Duodenal mucosa (tissue), 2 donors: ENCODE results near the gene TSEN54.

Source experiments
- H3K27ac ChIP-seq: one replicate; pipeline ENCODE4 v1.7.0; 2013; ENCODE audit warnings: low read depth, low read length
- H3K27me3 ChIP-seq, 2 donors: one replicate each; pipeline ENCODE4 v1.7.0; 2013; ENCODE audit warnings: low read length in 2 of 2, control low read depth in 1 of 2; ENCODE audit not compliant: insufficient read depth in 2 of 2, control insufficient read depth in 1 of 2
- H3K36me3 ChIP-seq, 2 donors: one replicate each; pipeline ENCODE4 v1.7.0; 2013; ENCODE audit warnings: low read length in 2 of 2, control low read depth in 1 of 2; ENCODE audit not compliant: insufficient read depth in 2 of 2, control insufficient read depth in 1 of 2
- H3K4me1 ChIP-seq, 2 donors: one replicate each; pipeline ENCODE4 v1.7.0; 2013; ENCODE audit warnings: low read length in 2 of 2, control low read depth in 1 of 2; ENCODE audit not compliant: insufficient read depth in 2 of 2, control insufficient read depth in 1 of 2
- H3K4me3 ChIP-seq, 2 donors: one replicate each; pipeline ENCODE4 v1.7.0; 2013; ENCODE audit warnings: low read length in 2 of 2, low read depth in 1 of 2
- H3K9ac ChIP-seq, 2 donors: one replicate each; pipeline ENCODE4 v1.7.0; 2013; ENCODE audit warnings: low read length in 2 of 2, low read depth in 1 of 2
- H3K9me3 ChIP-seq, 2 donors: one replicate each; pipeline ENCODE4 v1.7.0; 2013; ENCODE audit warnings: low read length in 2 of 2, control low read depth in 1 of 2; ENCODE audit not compliant: control insufficient read depth in 1 of 2

Gene TSEN54

GRCh38 chr17:75525806-75526554 is 9.7 kb downstream of the TSEN54 start:
- H3K4me1 ChIP-seq: peaks cover 16 to 27% of the 10 kb centered on the region in 2 donors
- H3K4me3 ChIP-seq: peak overlapping the region; percentile 77 to 81
- no peaks in the 10 kb centered on the region for H3K9me3 ChIP-seq
- no peaks in the 10 kb centered on the region for H3K27me3 ChIP-seq
- peaks cover 6 to 16% of the 10 kb centered on the region in 2 donors for H3K36me3 ChIP-seq
- peak overlapping the region; percentile 80 for H3K27ac ChIP-seq
- H3K9ac ChIP-seq: peak overlapping the region; percentile 85 to 96

GRCh38 chr17:75526555-75527270 is 10.4 kb downstream of the TSEN54 start:
- peaks cover 23 to 34% of the 10 kb centered on the region in 2 donors for H3K4me1 ChIP-seq
- H3K27me3 ChIP-seq: no peaks in the 10 kb centered on the region
- peak overlapping the region; percentile 85 to 96 for H3K9ac ChIP-seq
- H3K27ac ChIP-seq: peak overlapping the region; percentile 80
- peaks cover 6 to 9% of the 10 kb centered on the region in 2 donors for H3K36me3 ChIP-seq
- peak overlapping the region; percentile 77 to 81 for H3K4me3 ChIP-seq
- H3K9me3 ChIP-seq: no peaks in the 10 kb centered on the region

GRCh38 chr17:75530837-75531720 is 14.8 kb downstream of the TSEN54 start:
- H3K27ac ChIP-seq: peak overlapping the region; percentile 58
- peaks cover 41 to 52% of the 10 kb centered on the region in 2 donors for H3K4me1 ChIP-seq

GRCh38 chr17:75531721-75532072 is 15.4 kb downstream of the TSEN54 start:
- H3K27ac ChIP-seq: peak overlapping the region; percentile 58

More at GRCh38 chr17:75530837-75531720, 14.8 kb downstream of the TSEN54 start:
- Histone ChIP-seq H3K9ac (peak overlapping the region; percentile 54 to 58), H3K9me3 (no peaks in the 10 kb centered on the region), H3K36me3 (peaks cover 0 to 14% of the 10 kb centered on the region in 2 donors), H3K4me3 (peak overlapping the region in 1 of 2 donors; percentile 40), H3K27me3 (no peaks in the 10 kb centered on the region)

GRCh38 chr17:75535119-75535537 is 18.8 kb downstream of the TSEN54 start:
- Histone ChIP-seq H3K9ac (peak overlapping the region; percentile 63 to 85), H3K27me3 (no peaks in the 10 kb centered on the region), H3K27ac (peak overlapping the region; percentile 62), H3K36me3 (peaks cover 0 to 14% of the 10 kb centered on the region in 2 donors), H3K9me3 (no peaks in the 10 kb centered on the region), H3K4me1 (peaks cover 52% of the 10 kb centered on the region in 2 donors), H3K4me3 (peak overlapping the region; percentile 16 to 60)

More at GRCh38 chr17:75531721-75532072, 15.4 kb downstream of the TSEN54 start:
- H3K9ac ChIP-seq: peak overlapping the region; percentile 54 to 58
- no peaks in the 10 kb centered on the region for H3K27me3 ChIP-seq
- H3K4me1 ChIP-seq: peaks cover 41 to 50% of the 10 kb centered on the region in 2 donors
- H3K9me3 ChIP-seq: no peaks in the 10 kb centered on the region
- H3K36me3 ChIP-seq: peaks cover 0 to 14% of the 10 kb centered on the region in 2 donors
- H3K4me3 ChIP-seq: peak overlapping the region in 1 of 2 donors; percentile 40

- H3K4me1 ChIP-seq: peaks cover 55 to 56% of the 10 kb centered on the region in 2 donors
- H3K9ac ChIP-seq: peak overlapping the region; percentile 33 to 42
- peaks cover 0 to 14% of the 10 kb centered on the region in 2 donors for H3K36me3 ChIP-seq
- peak overlapping the region; percentile 51 for H3K27ac ChIP-seq
- H3K27me3 ChIP-seq: no peaks in the 10 kb centered on the region
- H3K9me3 ChIP-seq: no peaks in the 10 kb centered on the region
- no peak overlapping the region for H3K4me3 ChIP-seq
Observed at GRCh38 chr17:75535871-75536270, 19.5 kb downstream of the TSEN54 start.

- peak overlapping the region in 1 of 2 donors; percentile 42 for H3K9ac ChIP-seq
- peaks cover 56 to 57% of the 10 kb centered on the region in 2 donors for H3K4me1 ChIP-seq
- H3K4me3 ChIP-seq: no peak overlapping the region
- H3K27ac ChIP-seq: no peak overlapping the region
- no peaks in the 10 kb centered on the region for H3K9me3 ChIP-seq
- no peaks in the 10 kb centered on the region for H3K27me3 ChIP-seq
- H3K36me3 ChIP-seq: peaks cover 0 to 14% of the 10 kb centered on the region in 2 donors
Observed at GRCh38 chr17:75536366-75536765, 20.0 kb downstream of the TSEN54 start.

- Histone ChIP-seq H3K27ac (no peak overlapping the region), H3K27me3 (no peaks in the 10 kb centered on the region), H3K4me3 (no peak overlapping the region), H3K9me3 (no peaks in the 10 kb centered on the region), H3K4me1 (peaks cover 59 to 64% of the 10 kb centered on the region in 2 donors), H3K36me3 (peaks cover 0 to 18% of the 10 kb centered on the region in 2 donors), H3K9ac (no peak overlapping the region)
Observed at GRCh38 chr17:75539967-75540729, 23.8 kb downstream of the TSEN54 start.

GRCh38 chr17:75540923-75541503 is 24.7 kb downstream of the TSEN54 start:
- H3K9me3 ChIP-seq: no peaks in the 10 kb centered on the region
- no peak overlapping the region for H3K9ac ChIP-seq
- H3K27me3 ChIP-seq: no peaks in the 10 kb centered on the region
- H3K4me1 ChIP-seq: peaks cover 55 to 57% of the 10 kb centered on the region in 2 donors
- peaks cover under 1 to 23% of the 10 kb centered on the region in 2 donors for H3K36me3 ChIP-seq
- H3K4me3 ChIP-seq: no peak overlapping the region
- peak overlapping the region; percentile 37 for H3K27ac ChIP-seq
